ENCODE measurements around the gene IFI27L2.

Gene IFI27L2

GRCh38 chr14:94093418-94093817, 36.0 kb downstream of the IFI27L2 start:
- in situ Hi-C loops (cut with MboI; ENCODE audit: low pct_unique_long_range_greater_than_20kb, low sequenced_read_pairs, unreplicated experiment), result no loop called here
- TF ChIP-seq, protein P1, sequence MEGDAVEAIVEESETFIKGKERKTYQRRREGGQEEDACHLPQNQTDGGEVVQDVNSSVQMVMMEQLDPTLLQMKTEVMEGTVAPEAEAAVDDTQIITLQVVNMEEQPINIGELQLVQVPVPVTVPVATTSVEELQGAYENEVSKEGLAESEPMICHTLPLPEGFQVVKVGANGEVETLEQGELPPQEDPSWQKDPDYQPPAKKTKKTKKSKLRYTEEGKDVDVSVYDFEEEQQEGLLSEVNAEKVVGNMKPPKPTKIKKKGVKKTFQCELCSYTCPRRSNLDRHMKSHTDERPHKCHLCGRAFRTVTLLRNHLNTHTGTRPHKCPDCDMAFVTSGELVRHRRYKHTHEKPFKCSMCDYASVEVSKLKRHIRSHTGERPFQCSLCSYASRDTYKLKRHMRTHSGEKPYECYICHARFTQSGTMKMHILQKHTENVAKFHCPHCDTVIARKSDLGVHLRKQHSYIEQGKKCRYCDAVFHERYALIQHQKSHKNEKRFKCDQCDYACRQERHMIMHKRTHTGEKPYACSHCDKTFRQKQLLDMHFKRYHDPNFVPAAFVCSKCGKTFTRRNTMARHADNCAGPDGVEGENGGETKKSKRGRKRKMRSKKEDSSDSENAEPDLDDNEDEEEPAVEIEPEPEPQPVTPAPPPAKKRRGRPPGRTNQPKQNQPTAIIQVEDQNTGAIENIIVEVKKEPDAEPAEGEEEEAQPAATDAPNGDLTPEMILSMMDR (IDR thresholded peaks at IDR 0.05; ENCODE audit: extremely low read depth, insufficient read depth, missing control alignments), result no peak
- no peak for DNase-seq (ENCODE audit: low spot score)

GRCh38 chr14:94089479-94089878, 39.9 kb downstream of the IFI27L2 start:
- TF ChIP-seq, protein P1 (IDR thresholded peaks at IDR 0.05; ENCODE audit: extremely low read depth, insufficient read depth, missing control alignments), result no peak
- in situ Hi-C loops (cut with MboI; ENCODE audit: low pct_unique_long_range_greater_than_20kb, low sequenced_read_pairs, unreplicated experiment), result no loop called here
- no peak for DNase-seq (ENCODE audit: low spot score)

- in situ Hi-C loops (cut with MboI; ENCODE audit: low pct_unique_long_range_greater_than_20kb, low sequenced_read_pairs, unreplicated experiment), result no loop called here
- DNase-seq (ENCODE audit: low spot score), result no peak
- TF ChIP-seq, protein P1 (IDR thresholded peaks at IDR 0.05; ENCODE audit: extremely low read depth, insufficient read depth, missing control alignments), result no peak
These were observed 40.9 kb downstream of the IFI27L2 start for GRCh38 chr14:94088516-94088915.

GRCh38 chr14:94087891-94088290, 41.5 kb downstream of the IFI27L2 start:
- no peak for DNase-seq (ENCODE audit: low spot score)
- TF ChIP-seq, protein P1 (IDR thresholded peaks at IDR 0.05; ENCODE audit: extremely low read depth, insufficient read depth, missing control alignments), result no peak
- in situ Hi-C loops (cut with MboI; ENCODE audit: low pct_unique_long_range_greater_than_20kb, low sequenced_read_pairs, unreplicated experiment), result no loop called here

- TF ChIP-seq, protein P1 (IDR thresholded peaks at IDR 0.05; ENCODE audit: extremely low read depth, insufficient read depth, missing control alignments), result no peak
These were observed 48.0 kb downstream of the IFI27L2 start for GRCh38 chr14:94081386-94081820.

DNA sequence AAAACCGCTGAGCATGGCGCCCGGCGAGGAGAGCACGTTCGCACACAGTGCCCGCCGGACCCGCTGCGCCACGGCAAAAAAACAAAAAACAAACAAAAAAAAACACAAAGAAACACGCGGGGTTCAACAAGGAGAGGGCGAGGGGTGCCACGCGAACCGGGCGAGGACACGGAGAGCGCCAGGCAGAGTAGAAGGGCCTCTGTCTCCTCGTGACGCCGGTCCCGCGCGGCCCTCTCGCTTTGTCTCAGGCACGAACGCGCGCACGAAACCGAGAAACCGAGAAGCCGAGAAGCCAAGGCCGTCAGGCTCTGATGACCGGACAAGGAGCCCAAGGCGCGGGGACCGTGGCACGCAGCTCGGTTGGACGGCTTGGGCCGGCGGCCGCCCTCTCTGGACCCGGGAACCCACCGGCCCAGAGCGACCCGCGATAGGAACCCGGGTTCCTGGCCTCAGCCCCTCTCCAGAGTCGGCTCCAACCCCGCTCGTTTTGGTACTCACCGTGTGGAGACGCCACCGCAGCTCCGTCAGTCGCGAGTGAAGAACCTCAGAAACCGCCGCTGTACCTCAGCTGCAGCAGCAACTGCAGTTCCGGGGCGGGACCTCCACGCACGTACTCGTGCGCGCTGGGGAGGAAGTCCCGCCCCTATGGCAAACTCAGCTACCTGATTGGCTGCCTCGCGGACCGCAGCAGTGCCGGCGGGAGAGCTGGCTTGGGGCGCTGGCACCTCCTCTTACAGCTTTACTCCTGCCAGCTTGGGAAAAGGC, 48.6 kb downstream of the IFI27L2 start, which contains the start of the genes DDX24 and IFI27L1:
Gene DDX24 (minus strand): TSS at position 582 of the 765 bp plus-strand sequence. CDS start 1,460 bp downstream, outside the sequence.
Gene IFI27L1 (plus strand): TSS at position 690 of the 765 bp plus-strand sequence. CDS start 15,628 bp downstream, outside the sequence.
- TF ChIP-seq, protein P1 (IDR thresholded peaks at IDR 0.05; ENCODE audit: extremely low read depth, insufficient read depth, missing control alignments), result no peak
- in situ Hi-C loops (cut with MboI; ENCODE audit: low pct_unique_long_range_greater_than_20kb, low sequenced_read_pairs, unreplicated experiment), result no loop called here
- peak; percentile 97 for DNase-seq (ENCODE audit: low spot score)

More at GRCh38 chr14:94081386-94081820, 48.0 kb downstream of the IFI27L2 start:
- DNase-seq (ENCODE audit: low spot score), result peak; percentile 43
- in situ Hi-C loops (cut with MboI; ENCODE audit: low pct_unique_long_range_greater_than_20kb, low sequenced_read_pairs, unreplicated experiment), result no loop called here
